ENCODE measurements around the gene NAP1L5.

GRCh38 chr4:88732714-88733368 is 35.2 kb upstream of the NAP1L5 start:
- TF ChIP-seq CTCF (IDR thresholded peaks at IDR 0.05) (no peak), POLR2A (IDR thresholded peaks at IDR 0.05) (no peak), EP300 (IDR thresholded peaks at IDR 0.05) (no peak), POLR2AphosphoS5 (IDR thresholded peaks at IDR 0.05) (no peak)

All from stomach (tissue), 4 donors.